Neural progenitor cell (in vitro differentiated cells): Measurements from ENCODE around the gene CDH10.

Source experiments
- EZH2 ChIP-seq: fragments of 200-600 bp; sonication (generic); IDR thresholded peaks from 2 replicates; pipeline ENCODE4 v1.6.1; 2017; ENCODE audit warnings: antibody characterized with exemption, mild to moderate bottlenecking, moderate library complexity
- TF ChIP-seq, protein P1 (sequence below): fragments of 200-600 bp; sonication (generic); IDR thresholded peaks from 2 replicates; pipeline ENCODE4 v1.5.1; 2017; ENCODE audit warnings: antibody characterized with exemption, mild to moderate bottlenecking

DNA sequence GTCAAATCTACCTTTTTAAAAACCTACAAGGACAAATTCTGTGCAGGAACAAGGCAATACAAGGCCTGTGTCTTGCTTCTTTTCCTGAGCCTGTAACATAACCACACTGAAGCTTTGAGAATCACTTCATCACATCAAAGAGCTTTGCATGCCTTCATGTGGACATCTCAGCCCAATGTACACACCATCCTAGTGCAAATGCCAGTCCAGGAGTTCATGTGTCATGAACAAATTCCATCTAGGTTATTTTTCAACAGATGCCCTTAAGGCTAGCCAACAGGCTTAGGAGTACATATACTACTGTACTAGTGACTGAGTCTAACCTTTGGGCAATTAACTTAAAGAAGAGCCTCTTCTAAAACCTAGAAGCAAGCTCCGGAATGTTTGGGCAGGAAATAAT is 106.4 kb downstream of the CDH10 start:
- TF ChIP-seq, protein P1, sequence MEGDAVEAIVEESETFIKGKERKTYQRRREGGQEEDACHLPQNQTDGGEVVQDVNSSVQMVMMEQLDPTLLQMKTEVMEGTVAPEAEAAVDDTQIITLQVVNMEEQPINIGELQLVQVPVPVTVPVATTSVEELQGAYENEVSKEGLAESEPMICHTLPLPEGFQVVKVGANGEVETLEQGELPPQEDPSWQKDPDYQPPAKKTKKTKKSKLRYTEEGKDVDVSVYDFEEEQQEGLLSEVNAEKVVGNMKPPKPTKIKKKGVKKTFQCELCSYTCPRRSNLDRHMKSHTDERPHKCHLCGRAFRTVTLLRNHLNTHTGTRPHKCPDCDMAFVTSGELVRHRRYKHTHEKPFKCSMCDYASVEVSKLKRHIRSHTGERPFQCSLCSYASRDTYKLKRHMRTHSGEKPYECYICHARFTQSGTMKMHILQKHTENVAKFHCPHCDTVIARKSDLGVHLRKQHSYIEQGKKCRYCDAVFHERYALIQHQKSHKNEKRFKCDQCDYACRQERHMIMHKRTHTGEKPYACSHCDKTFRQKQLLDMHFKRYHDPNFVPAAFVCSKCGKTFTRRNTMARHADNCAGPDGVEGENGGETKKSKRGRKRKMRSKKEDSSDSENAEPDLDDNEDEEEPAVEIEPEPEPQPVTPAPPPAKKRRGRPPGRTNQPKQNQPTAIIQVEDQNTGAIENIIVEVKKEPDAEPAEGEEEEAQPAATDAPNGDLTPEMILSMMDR: no peak
- TF ChIP-seq EZH2: no peak
